ENCODE measurements around the gene BCL3.

Gene BCL3

DNA sequence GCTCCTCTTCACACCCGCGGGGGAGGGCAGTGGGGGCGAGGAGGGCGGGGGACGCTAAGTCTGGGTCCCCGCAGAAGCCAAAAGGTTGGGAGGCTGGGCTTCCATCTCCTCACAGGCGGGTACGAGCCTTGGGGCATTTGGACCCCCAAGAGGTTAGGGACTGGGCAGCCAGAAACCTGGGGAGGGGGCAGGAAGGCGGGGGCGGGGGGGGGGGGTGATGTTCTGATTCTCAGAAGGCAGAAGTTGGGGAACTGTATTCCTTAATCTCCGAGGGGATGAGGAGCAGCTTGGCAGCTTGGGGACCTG is 5.1 kb downstream of the BCL3 start:
- Histone ChIP-seq H3K27ac (ENCODE audit: low read depth, low read length) (no peak overlapping the region), H3K4me1 (ENCODE audit: control insufficient read depth, insufficient read depth, low read length) (peaks cover 33% of the 10 kb centered on the region)

DNA sequence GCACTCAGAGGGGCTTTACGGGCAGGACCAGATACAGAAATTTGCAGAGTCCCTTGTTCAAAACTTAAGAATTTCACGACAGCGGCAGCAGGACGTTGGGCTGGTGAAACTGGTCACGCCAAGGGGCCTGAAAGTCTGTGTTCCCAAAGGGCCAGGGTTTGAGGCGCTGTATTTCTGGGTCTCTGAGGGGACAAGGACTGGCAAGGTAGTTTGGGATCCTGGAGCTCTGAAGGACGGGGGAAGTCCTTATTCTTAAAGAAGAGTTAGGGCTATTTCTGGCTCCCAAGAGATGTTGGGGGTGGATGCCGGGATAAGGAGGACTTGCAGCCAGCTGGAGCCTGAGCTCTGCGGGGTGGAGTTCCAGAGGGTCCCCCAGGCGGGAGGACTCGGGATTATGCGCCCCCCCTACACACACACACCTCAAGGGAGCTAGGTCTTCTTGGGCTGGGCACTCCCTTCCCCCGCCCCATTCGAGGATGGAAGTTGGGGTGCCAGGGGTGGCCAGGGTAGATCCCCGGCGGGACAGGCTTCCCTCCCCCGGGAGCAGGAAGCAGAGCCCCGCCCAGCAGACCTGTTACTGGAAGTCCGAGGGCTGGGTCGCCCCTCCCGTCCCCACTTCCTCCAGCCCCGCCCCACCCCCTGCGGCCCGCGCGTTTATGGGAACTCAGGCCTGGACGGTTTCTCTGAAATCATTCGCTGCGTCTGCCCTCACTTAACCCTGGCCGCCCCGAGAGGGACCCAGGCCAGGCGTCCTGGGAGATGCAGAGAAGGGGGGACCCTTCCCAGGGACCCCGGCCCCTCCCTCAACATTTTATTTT is 5.6 kb downstream of the BCL3 start:
- Histone ChIP-seq H3K27ac (ENCODE audit: low read depth, low read length) (no peak overlapping the region; the same call in 1 of the 2 replicates), H3K4me3 (ENCODE audit: low read depth, low read length) (peak overlapping the region; percentile 79), H3K4me1 (ENCODE audit: control insufficient read depth, insufficient read depth, low read length) (peaks cover 33% of the 10 kb centered on the region), H3K9me3 (ENCODE audit: control insufficient read depth, insufficient read depth, low read depth, low read length) (no peaks in the 10 kb centered on the region), H3K27me3 (ENCODE audit: control insufficient read depth, insufficient read depth, low read length) (peaks cover 73% of the 10 kb centered on the region), H3K9ac (ENCODE audit: low read length) (peak overlapping the region; percentile 45), H3K36me3 (ENCODE audit: control insufficient read depth, insufficient read depth, low read length) (no peaks in the 10 kb centered on the region; the same call in 1 of the 2 replicates)

More for the DNA sequence above, 5.1 kb downstream of the BCL3 start:
- peaks cover 77% of the 10 kb centered on the region for H3K27me3 ChIP-seq (ENCODE audit: control insufficient read depth, insufficient read depth, low read length)
- H3K36me3 ChIP-seq (ENCODE audit: control insufficient read depth, insufficient read depth, low read length) = no peaks in the 10 kb centered on the region; the same call in 1 of the 2 replicates
- H3K9ac ChIP-seq (ENCODE audit: low read length) = no peak overlapping the region
- no peaks in the 10 kb centered on the region for H3K9me3 ChIP-seq (ENCODE audit: control insufficient read depth, insufficient read depth, low read depth, low read length)
- peak overlapping the region; percentile 79 for H3K4me3 ChIP-seq (ENCODE audit: low read depth, low read length)

DNA sequence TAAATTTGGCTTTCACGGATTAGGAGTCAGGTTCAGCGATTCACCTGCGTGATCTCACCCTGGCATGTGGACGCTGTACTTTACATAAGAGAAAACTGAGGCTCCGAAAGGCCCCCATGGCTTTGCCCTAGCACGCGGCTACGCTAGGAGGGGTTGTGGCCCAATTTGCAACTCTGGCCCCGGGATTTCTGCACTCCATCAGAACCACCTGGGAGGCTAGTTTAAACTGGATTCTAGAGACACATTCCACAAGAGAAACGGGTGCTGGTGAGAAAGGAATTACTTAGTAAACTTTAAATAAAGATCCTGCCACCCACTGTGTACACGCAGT is 6.2 kb downstream of the BCL3 start:
- Histone ChIP-seq H3K4me1 (ENCODE audit: control insufficient read depth, insufficient read depth, low read length) (peaks cover 33% of the 10 kb centered on the region), H3K9me3 (ENCODE audit: control insufficient read depth, insufficient read depth, low read depth, low read length) (no peaks in the 10 kb centered on the region), H3K4me3 (ENCODE audit: low read depth, low read length) (peak overlapping the region; percentile 79), H3K36me3 (ENCODE audit: control insufficient read depth, insufficient read depth, low read length) (no peaks in the 10 kb centered on the region; the same call in 1 of the 2 replicates), H3K27ac (ENCODE audit: low read depth, low read length) (no peak overlapping the region; the same call in 1 of the 2 replicates), H3K27me3 (ENCODE audit: control insufficient read depth, insufficient read depth, low read length) (peaks cover 67% of the 10 kb centered on the region), H3K9ac (ENCODE audit: low read length) (no peak overlapping the region)

DNA sequence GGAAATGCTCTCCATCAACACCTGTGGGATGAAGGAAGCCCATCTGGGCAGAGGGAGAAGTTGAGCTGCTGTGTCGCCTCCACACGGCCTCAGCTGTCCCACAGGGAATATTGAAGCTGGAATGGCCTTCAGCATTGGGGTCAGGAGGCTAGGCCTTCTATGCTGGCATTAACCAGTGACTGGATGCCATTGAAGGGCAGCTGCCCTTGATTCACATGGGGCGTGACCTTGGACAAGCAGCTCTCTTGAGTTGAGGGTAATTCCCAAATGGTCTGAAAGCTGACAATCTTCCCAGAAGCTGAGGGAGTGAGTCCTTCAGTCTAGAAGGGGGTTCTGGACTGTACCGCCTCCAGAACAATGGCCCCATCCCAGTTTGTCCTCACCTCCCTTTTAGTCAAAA is 6.7 kb downstream of the BCL3 start:
- Histone ChIP-seq H3K4me1 (ENCODE audit: control insufficient read depth, insufficient read depth, low read length) (peaks cover 33% of the 10 kb centered on the region), H3K9me3 (ENCODE audit: control insufficient read depth, insufficient read depth, low read depth, low read length) (no peaks in the 10 kb centered on the region), H3K27ac (ENCODE audit: low read depth, low read length) (no peak overlapping the region), H3K9ac (ENCODE audit: low read length) (no peak overlapping the region), H3K4me3 (ENCODE audit: low read depth, low read length) (no peak overlapping the region), H3K36me3 (ENCODE audit: control insufficient read depth, insufficient read depth, low read length) (no peaks in the 10 kb centered on the region; the same call in 1 of the 2 replicates), H3K27me3 (ENCODE audit: control insufficient read depth, insufficient read depth, low read length) (peaks cover 62% of the 10 kb centered on the region)

DNA sequence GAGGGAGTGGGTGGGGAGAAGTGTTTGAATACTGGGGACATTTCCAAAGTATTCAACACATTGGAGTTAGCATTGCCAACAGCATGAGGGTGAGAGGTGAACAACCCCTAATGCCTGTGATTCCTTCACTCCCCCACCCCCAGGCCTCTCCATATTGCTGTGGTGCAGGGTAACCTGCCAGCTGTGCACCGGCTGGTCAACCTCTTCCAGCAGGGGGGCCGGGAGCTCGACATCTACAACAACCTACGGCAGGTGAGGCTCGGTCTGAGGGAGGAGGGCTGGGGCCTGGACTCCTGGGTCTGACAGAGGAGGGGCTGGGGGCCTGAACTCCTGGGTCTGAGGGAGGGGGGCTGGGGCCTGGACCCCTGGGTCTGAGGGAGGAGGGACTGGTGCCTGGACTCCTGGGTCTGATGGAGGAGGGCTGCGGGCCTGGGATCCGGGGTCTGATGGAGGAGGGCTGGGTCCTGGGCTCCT is 7.6 kb downstream of the BCL3 start:
- Histone ChIP-seq H3K9ac (ENCODE audit: low read length) (no peak overlapping the region), H3K4me1 (ENCODE audit: control insufficient read depth, insufficient read depth, low read length) (peaks cover 33% of the 10 kb centered on the region), H3K27me3 (ENCODE audit: control insufficient read depth, insufficient read depth, low read length) (peaks cover 54% of the 10 kb centered on the region), H3K27ac (ENCODE audit: low read depth, low read length) (no peak overlapping the region), H3K9me3 (ENCODE audit: control insufficient read depth, insufficient read depth, low read depth, low read length) (no peaks in the 10 kb centered on the region), H3K36me3 (ENCODE audit: control insufficient read depth, insufficient read depth, low read length) (no peaks in the 10 kb centered on the region; the same call in 1 of the 2 replicates), H3K4me3 (ENCODE audit: low read depth, low read length) (no peak overlapping the region)

DNA sequence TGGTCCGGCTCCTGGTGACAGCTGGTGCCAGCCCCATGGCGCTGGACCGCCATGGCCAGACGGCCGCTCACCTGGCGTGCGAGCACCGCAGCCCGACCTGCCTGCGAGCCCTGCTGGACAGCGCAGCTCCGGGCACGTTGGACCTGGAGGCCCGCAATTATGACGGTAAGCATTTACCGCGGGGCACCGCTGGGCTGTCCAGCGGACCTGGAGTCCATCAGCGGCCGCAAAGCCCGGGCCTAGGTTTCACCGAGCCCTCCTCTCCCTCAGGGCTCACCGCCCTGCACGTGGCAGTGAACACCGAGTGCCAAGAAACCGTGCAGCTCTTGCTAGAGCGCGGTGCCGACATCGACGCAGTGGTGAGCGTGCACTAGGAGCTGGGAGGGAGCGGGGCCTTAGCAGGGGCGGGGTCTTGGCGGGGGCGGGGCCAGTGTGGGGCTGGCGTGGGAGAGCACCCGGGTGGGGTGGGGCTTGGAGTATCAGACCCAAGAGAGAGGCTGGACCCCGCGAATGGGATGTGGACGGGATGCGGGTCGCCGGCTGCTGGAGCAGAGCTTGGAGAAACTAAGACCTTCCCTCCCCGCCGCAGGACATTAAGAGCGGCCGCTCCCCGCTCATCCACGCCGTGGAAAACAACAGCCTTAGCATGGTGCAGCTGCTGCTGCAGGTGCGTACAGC is 8.7 kb downstream of the BCL3 start:
- H3K36me3 ChIP-seq (ENCODE audit: control insufficient read depth, insufficient read depth, low read length) = no peaks in the 10 kb centered on the region
- peaks cover 51% of the 10 kb centered on the region for H3K27me3 ChIP-seq (ENCODE audit: control insufficient read depth, insufficient read depth, low read length)
- H3K27ac ChIP-seq (ENCODE audit: low read depth, low read length) = no peak overlapping the region
- H3K9me3 ChIP-seq (ENCODE audit: control insufficient read depth, insufficient read depth, low read depth, low read length) = no peaks in the 10 kb centered on the region
- peak overlapping the region; percentile 63 for H3K9ac ChIP-seq (ENCODE audit: low read length)
- H3K4me1 ChIP-seq (ENCODE audit: control insufficient read depth, insufficient read depth, low read length) = peaks cover 33% of the 10 kb centered on the region
- peak overlapping the region; percentile 67 for H3K4me3 ChIP-seq (ENCODE audit: low read depth, low read length)

DNA sequence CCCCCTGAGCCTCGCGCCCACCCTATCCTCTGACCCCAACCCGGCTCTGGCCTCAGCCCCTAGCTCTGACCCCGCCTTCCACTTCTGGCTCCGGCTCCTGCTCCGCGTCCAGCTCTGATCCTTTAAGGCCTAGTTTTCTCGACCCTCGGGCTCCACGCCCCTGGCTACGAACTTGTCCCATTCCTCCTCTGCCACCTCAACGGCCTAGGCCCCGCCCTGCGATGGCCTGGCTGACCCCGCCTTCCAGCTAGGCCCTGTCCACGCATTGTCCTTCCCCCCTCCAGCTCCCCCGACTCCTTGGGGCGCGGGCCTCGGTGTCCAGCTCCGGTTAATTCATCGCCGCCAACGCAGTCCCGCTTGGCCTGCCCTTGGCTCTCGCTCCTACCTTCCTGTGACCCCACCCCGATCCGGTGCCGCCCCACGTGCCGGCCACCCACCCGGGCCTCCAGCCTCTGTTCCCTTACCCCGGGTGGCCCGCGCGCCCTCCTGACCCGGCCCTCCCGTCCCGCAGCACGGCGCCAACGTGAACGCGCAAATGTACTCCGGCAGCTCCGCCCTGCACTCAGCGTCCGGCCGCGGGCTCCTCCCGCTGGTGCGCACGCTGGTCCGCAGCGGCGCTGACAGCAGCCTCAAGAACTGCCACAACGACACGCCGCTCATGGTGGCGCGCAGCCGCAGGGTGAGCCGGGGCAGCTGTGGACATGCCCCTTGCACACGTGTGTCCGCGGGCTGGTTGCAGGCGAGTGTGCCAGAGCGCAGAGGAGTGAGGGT is 9.4 kb downstream of the BCL3 start:
- H3K9ac ChIP-seq (ENCODE audit: low read length) = peak overlapping the region; percentile 63
- H3K4me3 ChIP-seq (ENCODE audit: low read depth, low read length) = peak overlapping the region; percentile 67
- peaks cover 29% of the 10 kb centered on the region for H3K4me1 ChIP-seq (ENCODE audit: control insufficient read depth, insufficient read depth, low read length)
- H3K27ac ChIP-seq (ENCODE audit: low read depth, low read length) = no peak overlapping the region
- peaks cover 44% of the 10 kb centered on the region for H3K27me3 ChIP-seq (ENCODE audit: control insufficient read depth, insufficient read depth, low read length)
- no peaks in the 10 kb centered on the region for H3K9me3 ChIP-seq (ENCODE audit: control insufficient read depth, insufficient read depth, low read depth, low read length)
- no peaks in the 10 kb centered on the region for H3K36me3 ChIP-seq (ENCODE audit: control insufficient read depth, insufficient read depth, low read length)

DNA sequence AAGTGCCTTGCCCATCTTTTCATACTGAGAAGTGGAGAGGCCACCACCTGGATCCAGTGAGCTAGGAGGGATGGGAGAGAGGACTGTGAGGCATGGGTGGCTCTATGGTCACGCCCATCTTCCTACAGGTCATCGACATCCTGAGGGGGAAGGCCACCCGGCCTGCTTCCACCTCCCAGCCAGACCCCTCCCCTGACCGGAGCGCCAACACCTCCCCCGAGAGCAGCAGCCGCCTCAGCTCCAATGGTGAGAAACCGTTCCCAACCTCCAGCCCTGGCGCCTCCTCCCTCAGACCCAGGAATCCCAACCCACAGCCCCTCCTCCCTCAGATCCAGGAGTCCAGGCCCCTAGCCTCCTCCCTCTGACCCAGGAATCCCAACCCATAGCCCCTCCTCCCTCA is 10.1 kb downstream of the BCL3 start:
- no peak overlapping the region for H3K27ac ChIP-seq (ENCODE audit: low read depth, low read length)
- H3K9ac ChIP-seq (ENCODE audit: low read length) = peak overlapping the region; percentile 29
- no peaks in the 10 kb centered on the region for H3K9me3 ChIP-seq (ENCODE audit: control insufficient read depth, insufficient read depth, low read depth, low read length)
- no peaks in the 10 kb centered on the region for H3K36me3 ChIP-seq (ENCODE audit: control insufficient read depth, insufficient read depth, low read length)
- peaks cover 40% of the 10 kb centered on the region for H3K27me3 ChIP-seq (ENCODE audit: control insufficient read depth, insufficient read depth, low read length)
- H3K4me3 ChIP-seq (ENCODE audit: low read depth, low read length) = peak overlapping the region; percentile 67
- H3K4me1 ChIP-seq (ENCODE audit: control insufficient read depth, insufficient read depth, low read length) = peaks cover 26% of the 10 kb centered on the region

DNA sequence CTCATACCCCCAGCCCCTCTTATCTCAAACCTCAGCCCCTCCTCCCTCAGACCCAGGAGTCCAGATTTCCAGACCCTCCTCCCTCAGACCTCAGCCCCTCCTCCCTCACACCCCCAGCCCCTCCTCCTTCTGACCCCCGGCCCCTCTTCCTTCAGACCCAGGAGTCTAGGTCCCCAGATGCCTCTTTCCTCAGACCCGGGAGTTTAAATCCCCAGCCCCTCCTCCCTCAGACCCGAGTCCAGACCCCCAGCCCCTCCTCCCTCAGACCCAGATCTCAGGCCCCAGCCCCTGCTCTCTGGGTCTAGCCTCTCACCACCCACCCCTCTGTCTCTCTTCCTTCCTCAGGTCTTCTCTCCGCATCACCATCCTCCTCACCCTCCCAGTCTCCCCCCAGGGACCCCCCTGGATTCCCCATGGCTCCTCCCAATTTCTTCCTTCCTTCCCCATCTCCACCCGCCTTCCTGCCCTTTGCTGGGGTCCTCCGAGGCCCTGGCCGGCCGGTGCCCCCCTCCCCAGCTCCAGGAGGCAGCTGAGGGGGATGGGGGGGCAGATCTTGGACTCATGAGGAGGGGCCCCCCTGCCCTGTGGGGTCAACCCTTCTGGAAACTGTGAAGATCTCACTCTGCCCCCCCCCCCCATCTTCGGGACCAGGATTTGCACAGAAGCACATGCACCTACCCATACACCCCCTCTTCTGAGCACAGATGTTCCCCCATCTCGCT is 10.7 kb downstream of the BCL3 start:
- no peak overlapping the region for H3K9ac ChIP-seq (ENCODE audit: low read length)
- H3K4me1 ChIP-seq (ENCODE audit: control insufficient read depth, insufficient read depth, low read length) = peaks cover 22% of the 10 kb centered on the region
- no peaks in the 10 kb centered on the region for H3K36me3 ChIP-seq (ENCODE audit: control insufficient read depth, insufficient read depth, low read length)
- H3K9me3 ChIP-seq (ENCODE audit: control insufficient read depth, insufficient read depth, low read depth, low read length) = no peaks in the 10 kb centered on the region
- peaks cover 35% of the 10 kb centered on the region for H3K27me3 ChIP-seq (ENCODE audit: control insufficient read depth, insufficient read depth, low read length)
- H3K27ac ChIP-seq (ENCODE audit: low read depth, low read length) = no peak overlapping the region
- no peak overlapping the region for H3K4me3 ChIP-seq (ENCODE audit: low read depth, low read length)

DNA sequence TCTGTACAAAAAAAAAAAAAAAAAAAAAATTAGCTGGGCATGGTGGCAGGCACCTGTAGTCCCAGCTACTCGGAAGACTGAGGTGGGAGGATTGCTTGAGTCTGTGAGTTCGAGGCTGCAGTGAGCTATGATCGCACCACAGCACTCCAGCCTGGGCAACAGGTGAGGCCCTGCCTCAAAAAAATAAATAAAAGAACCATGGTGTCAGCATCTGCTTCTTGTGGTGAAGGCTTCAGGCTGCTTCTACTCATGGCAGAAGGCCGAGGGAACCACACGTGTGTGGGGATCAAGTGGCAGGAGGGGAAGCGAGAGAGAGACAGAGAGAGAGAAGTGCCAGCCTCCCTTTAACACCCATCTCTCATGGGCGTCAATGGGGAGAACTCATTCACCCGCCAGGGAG is 13.5 kb downstream of the BCL3 start:
- peaks cover 10% of the 10 kb centered on the region; the same call in 1 of the 2 replicates for H3K4me1 ChIP-seq (ENCODE audit: control insufficient read depth, insufficient read depth, low read length)
- H3K9ac ChIP-seq (ENCODE audit: low read length) = no peak overlapping the region

More for the DNA sequence above, 13.5 kb downstream of the BCL3 start:
- no peaks in the 10 kb centered on the region for H3K36me3 ChIP-seq (ENCODE audit: control insufficient read depth, insufficient read depth, low read length)
- H3K9me3 ChIP-seq (ENCODE audit: control insufficient read depth, insufficient read depth, low read depth, low read length) = no peaks in the 10 kb centered on the region
- H3K4me3 ChIP-seq (ENCODE audit: low read depth, low read length) = no peak overlapping the region
- peaks cover 9% of the 10 kb centered on the region for H3K27me3 ChIP-seq (ENCODE audit: control insufficient read depth, insufficient read depth, low read length)
- no peak overlapping the region for H3K27ac ChIP-seq (ENCODE audit: low read depth, low read length)

Data from HUES6 (cell line).